ENCODE data around the gene GPSM1.

The GPSM1 gene

DNA sequence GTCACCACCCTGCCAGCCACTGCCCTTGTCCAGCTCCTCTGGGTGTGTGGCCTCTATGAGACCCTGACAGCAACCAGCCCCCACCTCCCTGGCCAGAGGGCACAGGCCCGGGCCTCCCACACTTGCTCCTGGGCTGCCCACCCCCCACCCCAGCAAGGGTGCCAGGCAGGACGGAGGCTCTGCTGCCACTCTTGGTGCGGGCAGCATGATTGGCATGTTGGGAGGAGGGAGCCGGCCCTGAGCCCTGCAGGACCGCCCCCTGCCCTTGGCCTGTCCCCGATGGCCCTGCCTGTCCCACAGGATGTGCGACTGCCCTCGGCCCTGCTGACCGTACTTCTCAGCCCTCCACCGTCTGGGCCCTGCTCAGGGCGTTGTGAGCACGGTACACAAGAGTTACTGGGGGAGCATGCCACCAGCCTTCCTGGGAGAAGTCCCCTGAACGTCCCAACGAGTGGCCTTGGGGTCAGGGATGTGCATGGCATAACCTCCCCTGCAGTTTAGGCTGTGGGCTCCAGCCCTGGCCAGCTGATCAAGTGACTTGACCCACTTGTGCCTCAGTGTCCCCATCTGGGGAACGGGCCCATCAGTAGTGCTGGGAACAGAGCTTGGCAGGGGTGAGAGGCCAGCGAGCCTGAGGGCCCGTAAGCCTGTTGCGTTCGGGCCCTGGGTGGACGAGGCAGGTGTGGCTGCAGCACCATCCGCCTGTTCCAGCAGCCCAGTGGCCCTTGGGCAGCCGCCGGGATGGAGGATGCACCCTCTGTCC lies 16.0 kb downstream of the GPSM1 start:
- no peak overlapping the region for H2AFZ ChIP-seq (ENCODE audit: low read length)

DNA sequence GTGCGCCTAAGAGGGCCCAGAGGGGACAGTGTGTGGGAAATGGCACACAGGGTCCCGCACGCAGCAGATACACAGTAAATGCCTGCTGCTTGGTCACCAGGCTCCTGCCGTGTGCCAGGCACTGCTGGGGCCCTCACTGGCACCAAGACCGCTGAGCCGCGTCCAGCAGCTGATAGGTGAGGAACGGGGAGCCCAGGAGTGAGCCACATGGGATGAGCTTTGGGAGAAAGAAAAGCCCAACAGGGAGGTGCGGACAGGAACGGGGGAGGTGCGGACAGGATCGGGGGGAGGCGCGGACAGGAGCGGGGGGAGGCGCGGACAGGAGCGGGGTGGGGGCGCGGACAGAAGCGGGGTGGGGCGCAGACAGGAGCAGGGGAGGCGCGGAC lies 16.5 kb downstream of the GPSM1 start:
- Histone ChIP-seq H3K4me1 (ENCODE audit: insufficient read depth, low read length, poor library complexity, severe bottlenecking) (no peaks in the 10 kb centered on the region), H2AFZ (ENCODE audit: low read length) (no peak overlapping the region), H3K4me3 (ENCODE audit: low read length, poor library complexity, severe bottlenecking) (no peak overlapping the region), H3K9me3 (ENCODE audit: insufficient read depth, low read depth, low read length) (no peaks in the 10 kb centered on the region), H3K4me2 (ENCODE audit: low read depth, low read length, poor library complexity, severe bottlenecking) (no peak overlapping the region), H3K9me2 (replicated peaks; ENCODE audit: low read depth, low read length) (no peaks in the 10 kb centered on the region), H3F3A (ENCODE audit: low read depth) (no peaks in the 10 kb centered on the region), H3K9ac (ENCODE audit: low read depth, low read length, poor library complexity, severe bottlenecking) (no peak overlapping the region), H3K36me3 (ENCODE audit: insufficient read depth, low read length) (no peaks in the 10 kb centered on the region), H4K20me1 (ENCODE audit: insufficient read depth, low read length, poor library complexity, severe bottlenecking) (no peaks in the 10 kb centered on the region), H3K27me3 (ENCODE audit: insufficient read depth, low read length, poor library complexity, severe bottlenecking) (no peaks in the 10 kb centered on the region), H3K79me2 (ENCODE audit: insufficient read depth, low read length) (no peaks in the 10 kb centered on the region)
- TF ChIP-seq, protein P1, sequence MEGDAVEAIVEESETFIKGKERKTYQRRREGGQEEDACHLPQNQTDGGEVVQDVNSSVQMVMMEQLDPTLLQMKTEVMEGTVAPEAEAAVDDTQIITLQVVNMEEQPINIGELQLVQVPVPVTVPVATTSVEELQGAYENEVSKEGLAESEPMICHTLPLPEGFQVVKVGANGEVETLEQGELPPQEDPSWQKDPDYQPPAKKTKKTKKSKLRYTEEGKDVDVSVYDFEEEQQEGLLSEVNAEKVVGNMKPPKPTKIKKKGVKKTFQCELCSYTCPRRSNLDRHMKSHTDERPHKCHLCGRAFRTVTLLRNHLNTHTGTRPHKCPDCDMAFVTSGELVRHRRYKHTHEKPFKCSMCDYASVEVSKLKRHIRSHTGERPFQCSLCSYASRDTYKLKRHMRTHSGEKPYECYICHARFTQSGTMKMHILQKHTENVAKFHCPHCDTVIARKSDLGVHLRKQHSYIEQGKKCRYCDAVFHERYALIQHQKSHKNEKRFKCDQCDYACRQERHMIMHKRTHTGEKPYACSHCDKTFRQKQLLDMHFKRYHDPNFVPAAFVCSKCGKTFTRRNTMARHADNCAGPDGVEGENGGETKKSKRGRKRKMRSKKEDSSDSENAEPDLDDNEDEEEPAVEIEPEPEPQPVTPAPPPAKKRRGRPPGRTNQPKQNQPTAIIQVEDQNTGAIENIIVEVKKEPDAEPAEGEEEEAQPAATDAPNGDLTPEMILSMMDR (conservative IDR thresholded peaks at IDR 0.05; ENCODE audit: low read length): no peak
- no peak for TF ChIP-seq EZH2phosphoT487 (IDR thresholded peaks at IDR 0.05; ENCODE audit: borderline replicate concordance)

More for the DNA sequence above, 16.0 kb downstream of the GPSM1 start:
- Histone ChIP-seq H3K4me2 (ENCODE audit: low read depth, low read length, poor library complexity, severe bottlenecking) (no peak overlapping the region), H3K9me2 (replicated peaks; ENCODE audit: low read depth, low read length) (no peaks in the 10 kb centered on the region), H3K4me1 (ENCODE audit: insufficient read depth, low read length, poor library complexity, severe bottlenecking) (no peaks in the 10 kb centered on the region), H3K4me3 (ENCODE audit: low read length, poor library complexity, severe bottlenecking) (no peak overlapping the region), H3K9me3 (ENCODE audit: insufficient read depth, low read depth, low read length) (no peaks in the 10 kb centered on the region), H3K36me3 (ENCODE audit: insufficient read depth, low read length) (no peaks in the 10 kb centered on the region), H3F3A (ENCODE audit: low read depth) (no peaks in the 10 kb centered on the region), H3K9ac (ENCODE audit: low read depth, low read length, poor library complexity, severe bottlenecking) (no peak overlapping the region), H3K79me2 (ENCODE audit: insufficient read depth, low read length) (no peaks in the 10 kb centered on the region), H3K27me3 (ENCODE audit: insufficient read depth, low read length, poor library complexity, severe bottlenecking) (no peaks in the 10 kb centered on the region), H4K20me1 (ENCODE audit: insufficient read depth, low read length, poor library complexity, severe bottlenecking) (no peaks in the 10 kb centered on the region)
- TF ChIP-seq EZH2phosphoT487 (IDR thresholded peaks at IDR 0.05; ENCODE audit: borderline replicate concordance): no peak
- TF ChIP-seq, protein P1 (conservative IDR thresholded peaks at IDR 0.05; ENCODE audit: low read length): no peak

DNA sequence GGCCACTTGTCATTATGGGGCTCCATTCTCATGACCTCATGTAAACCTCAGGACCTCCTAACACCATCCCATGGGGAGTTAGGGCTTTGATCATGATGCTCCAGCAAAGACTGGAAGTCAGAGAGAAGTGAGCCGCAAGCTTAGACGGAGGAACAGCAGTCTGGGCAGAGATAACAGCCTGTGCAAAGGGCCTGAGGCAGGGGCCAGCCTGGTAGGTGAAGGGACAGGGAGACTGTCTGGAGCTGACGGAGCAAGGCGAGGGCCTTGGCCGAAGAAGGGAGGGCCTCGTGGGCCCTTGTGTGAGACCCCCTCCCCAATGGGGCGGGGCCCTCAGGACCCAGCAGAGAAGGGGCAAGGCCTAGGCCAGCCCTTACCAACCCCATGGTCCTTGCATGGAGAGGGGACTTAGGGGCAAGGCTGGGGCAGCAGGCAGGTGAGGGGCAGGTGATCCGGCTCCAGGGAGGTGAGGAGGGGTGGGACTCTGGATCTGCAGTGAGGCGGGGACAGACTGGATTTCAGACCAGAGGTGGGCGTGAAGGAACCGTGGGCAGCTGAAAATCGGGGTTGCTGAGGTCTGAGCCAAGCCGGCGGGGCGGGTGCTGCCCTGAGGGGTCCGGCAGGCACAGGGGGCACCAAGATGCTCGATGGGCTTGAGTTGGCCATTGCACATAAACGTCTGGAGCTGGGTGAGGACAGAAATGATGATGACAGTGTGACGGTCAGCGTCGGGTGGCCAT lies 17.4 kb downstream of the GPSM1 start:
- Histone ChIP-seq H4K20me1 (ENCODE audit: insufficient read depth, low read length, poor library complexity, severe bottlenecking) (no peaks in the 10 kb centered on the region), H2AFZ (ENCODE audit: low read length) (no peak overlapping the region), H3F3A (ENCODE audit: low read depth) (no peaks in the 10 kb centered on the region), H3K36me3 (ENCODE audit: insufficient read depth, low read length) (no peaks in the 10 kb centered on the region), H3K9me2 (replicated peaks; ENCODE audit: low read depth, low read length) (no peaks in the 10 kb centered on the region), H3K9ac (ENCODE audit: low read depth, low read length, poor library complexity, severe bottlenecking) (no peak overlapping the region), H3K79me2 (ENCODE audit: insufficient read depth, low read length) (no peaks in the 10 kb centered on the region), H3K4me3 (ENCODE audit: low read length, poor library complexity, severe bottlenecking) (no peak overlapping the region), H3K27me3 (ENCODE audit: insufficient read depth, low read length, poor library complexity, severe bottlenecking) (no peaks in the 10 kb centered on the region), H3K9me3 (ENCODE audit: insufficient read depth, low read depth, low read length) (no peaks in the 10 kb centered on the region), H3K4me1 (ENCODE audit: insufficient read depth, low read length, poor library complexity, severe bottlenecking) (no peaks in the 10 kb centered on the region), H3K4me2 (ENCODE audit: low read depth, low read length, poor library complexity, severe bottlenecking) (no peak overlapping the region)
- no peak for TF ChIP-seq EZH2phosphoT487 (IDR thresholded peaks at IDR 0.05; ENCODE audit: borderline replicate concordance)
- TF ChIP-seq, protein P1 (conservative IDR thresholded peaks at IDR 0.05; ENCODE audit: low read length): no peak
